ENCODE data around the gene STRA6. TPM values are rescaled to one million over a fixed set of nuclear protein-coding genes. Genes with fewer than 3 reads are reported as not detected.
"Not testable (repeated sequence)": the region's sequence is repeated elsewhere in the genome, so short reads cannot be mapped to it uniquely, and the experiment has no call there.

STRA6 gene
- polyA plus RNA-seq, 6 donors from 2014 or later: not detected

DNA sequence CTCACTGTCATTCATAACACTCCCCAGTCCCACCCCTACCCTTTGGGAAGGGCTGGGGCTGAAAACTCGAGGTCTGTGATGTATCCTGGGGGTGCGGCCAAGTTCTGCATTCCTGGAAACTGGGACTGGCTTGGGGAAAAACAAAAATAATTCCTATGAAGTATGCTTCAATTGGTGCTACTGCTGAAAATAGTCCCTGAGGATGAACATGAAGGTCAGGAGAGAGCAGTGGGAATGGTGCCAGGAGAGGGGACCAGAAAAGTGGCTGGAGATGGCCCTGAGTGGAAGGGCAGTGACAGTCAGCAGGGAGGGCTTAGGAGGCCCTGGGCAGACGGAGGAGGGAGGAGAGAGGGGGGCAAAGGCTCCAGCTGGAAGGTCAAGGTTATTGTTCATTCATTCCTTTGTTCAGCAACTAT lies 33.9 kb downstream of the STRA6 start:
- peaks cover 0 to 14% (median 4%) of the 10 kb centered on the region in 7 donors for H3K9me3 Mint-ChIP-seq
- H3K4me1 Mint-ChIP-seq: no peaks in the 10 kb centered on the region
- DNase-seq (no peak), ATAC-seq (ENCODE audit: low read depth in 2 of 2) (no peak)
- H3K4me3 Mint-ChIP-seq: no peak overlapping the region
- H3K27ac Mint-ChIP-seq: no peak overlapping the region
- H3K27me3 Mint-ChIP-seq: peaks cover 10 to 38% (median 34%) of the 10 kb centered on the region in 3 donors
- peaks cover 0 to 5% of the 10 kb centered on the region in 2 donors for H3K36me3 Mint-ChIP-seq

DNA sequence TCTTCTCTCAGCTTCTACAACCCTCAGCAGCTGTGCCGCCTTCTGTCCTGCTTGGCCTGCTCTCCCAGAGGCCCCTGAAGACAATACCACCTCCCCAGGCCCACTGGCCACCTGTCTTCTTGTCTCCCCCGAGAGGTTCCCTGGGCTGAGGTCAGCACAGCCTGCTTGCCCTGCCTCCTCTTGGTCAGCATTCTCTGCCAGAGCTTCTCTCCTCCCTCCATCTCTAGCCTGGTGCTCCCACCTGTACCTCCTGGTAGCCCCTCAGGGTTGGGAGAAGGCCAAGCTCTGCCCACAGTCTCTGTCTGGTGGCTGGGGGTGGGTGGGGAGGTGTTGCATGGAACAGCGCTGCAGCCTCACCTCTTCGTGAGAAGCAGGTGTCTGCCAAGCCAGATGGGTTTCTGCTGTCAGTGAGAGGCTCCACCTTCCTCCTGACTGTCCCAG lies 34.7 kb downstream of the STRA6 start:
- Mint-ChIP-seq H3K9me3 (peaks cover 0 to 14% (median 5%) of the 10 kb centered on the region in 7 donors), H3K4me3 (no peak overlapping the region), H3K27ac (no peak overlapping the region), H3K4me1 (no peaks in the 10 kb centered on the region), H3K27me3 (peaks cover 15 to 46% (median 42%) of the 10 kb centered on the region in 3 donors), H3K36me3 (peaks cover 0 to 5% of the 10 kb centered on the region in 2 donors)
- DNase-seq (no peak), ATAC-seq (ENCODE audit: low read depth in 2 of 2) (no peak)

DNA sequence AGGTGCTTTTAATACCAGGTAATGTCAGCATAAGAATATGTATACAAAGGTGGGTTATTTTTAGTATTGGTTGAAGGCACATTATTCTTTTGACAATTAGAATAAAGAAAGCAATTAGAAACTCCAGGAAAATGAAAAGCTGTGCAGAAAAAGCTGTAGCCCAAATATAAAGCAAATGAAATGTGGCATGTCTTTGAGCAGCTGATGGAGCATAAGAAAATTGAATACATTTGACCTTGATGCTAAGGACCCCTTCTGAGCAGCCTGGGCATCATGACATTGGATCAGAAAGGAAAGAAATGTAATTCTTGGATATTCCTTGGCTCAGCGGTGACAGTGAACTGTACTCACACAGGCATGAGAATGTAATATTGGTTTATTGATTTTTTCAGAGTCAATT lies 37.1 kb downstream of the STRA6 start:
- H3K27me3 Mint-ChIP-seq: peaks cover 20 to 61% (median 45%) of the 10 kb centered on the region in 3 donors
- no peak for ATAC-seq (ENCODE audit: low read depth in 2 of 2)
- no peak for DNase-seq
- peak overlapping the region in 1 of 6 donors; percentile 27 for H3K27ac Mint-ChIP-seq
- H3K9me3 Mint-ChIP-seq: peaks cover 0 to 14% (median 5%) of the 10 kb centered on the region in 7 donors
- peaks cover 0 to 5% of the 10 kb centered on the region in 2 donors for H3K36me3 Mint-ChIP-seq
- H3K4me1 Mint-ChIP-seq: no peaks in the 10 kb centered on the region
- no peak overlapping the region for H3K4me3 Mint-ChIP-seq

DNA sequence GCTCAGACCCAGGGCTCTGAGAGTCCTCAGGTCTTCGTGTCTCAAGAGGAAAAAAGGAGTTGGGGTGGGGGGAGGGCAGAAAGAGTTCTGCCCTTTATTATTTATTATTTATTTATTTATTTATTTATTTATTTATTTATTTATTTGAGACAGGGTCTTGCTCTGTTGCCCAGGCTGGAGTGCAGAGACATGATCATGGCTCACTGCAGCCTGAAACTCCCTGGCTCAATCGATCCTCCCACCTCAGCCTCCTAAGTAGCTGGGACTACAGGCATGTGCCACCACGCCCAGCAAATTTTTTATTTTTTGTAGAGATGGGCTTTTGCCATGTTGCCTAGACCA lies 40.4 kb downstream of the STRA6 start:
- H3K36me3 Mint-ChIP-seq; H3K27ac Mint-ChIP-seq; DNase-seq; ATAC-seq (ENCODE audit: low read depth in 2 of 2); H3K4me1 Mint-ChIP-seq: not testable (repeated sequence)
- Mint-ChIP-seq H3K4me3 (peak overlapping the region in 1 of 8 donors; percentile 41), H3K27me3 (peaks cover 32 to 60% (median 33%) of the 10 kb centered on the region in 3 donors), H3K9me3 (peaks cover 0 to 14% (median 5%) of the 10 kb centered on the region in 7 donors)

DNA sequence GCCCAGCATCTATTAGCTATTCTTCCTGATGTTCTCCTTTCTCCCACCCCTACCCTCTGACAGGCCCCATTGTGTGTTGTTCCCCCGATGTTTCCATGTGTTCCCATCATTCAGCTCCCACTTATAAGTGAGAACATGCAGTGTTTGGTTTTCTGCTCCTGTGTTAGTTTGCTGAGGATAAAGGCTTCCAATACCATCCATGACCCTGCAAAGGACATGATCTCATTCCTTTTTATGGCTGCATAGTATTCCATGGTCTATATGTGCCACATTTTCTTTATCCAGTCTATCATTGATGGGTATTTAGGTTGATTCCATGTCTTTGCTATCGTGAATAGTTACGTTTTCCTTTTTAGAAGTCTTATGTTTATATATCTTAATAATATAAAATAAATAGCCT lies 42.2 kb downstream of the STRA6 start:
- peaks cover 35 to 72% (median 41%) of the 10 kb centered on the region in 3 donors for H3K27me3 Mint-ChIP-seq
- H3K27ac Mint-ChIP-seq; ATAC-seq (ENCODE audit: low read depth in 2 of 2): not testable (repeated sequence)

DNA sequence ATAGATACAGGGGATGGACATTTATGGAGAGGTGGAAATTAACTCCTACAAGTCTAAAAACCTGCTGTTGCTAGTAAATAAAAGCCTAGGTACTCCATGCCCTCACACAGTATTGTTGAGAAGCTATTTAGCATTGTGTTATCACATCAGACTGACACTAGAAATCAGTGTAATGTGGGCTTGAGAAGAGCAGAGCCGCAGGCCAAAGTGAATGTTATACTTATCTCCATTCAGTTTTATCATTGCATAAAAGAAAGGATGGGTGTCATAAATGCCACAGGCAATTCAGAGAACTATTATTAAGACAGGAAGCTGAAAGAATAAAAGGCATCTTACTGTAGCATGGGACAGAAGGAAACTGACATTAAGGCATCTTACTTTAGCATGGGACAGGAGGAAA lies 42.8 kb downstream of the STRA6 start:
- H3K36me3 Mint-ChIP-seq: peaks cover 0 to 5% of the 10 kb centered on the region in 2 donors
- peaks cover 0 to 9% (median 2%) of the 10 kb centered on the region in 7 donors for H3K9me3 Mint-ChIP-seq
- DNase-seq (no peak), ATAC-seq (ENCODE audit: low read depth in 2 of 2) (no peak)
- H3K27ac Mint-ChIP-seq: no peak overlapping the region
- H3K4me1 Mint-ChIP-seq: peaks cover 0 to 5% (median 3%) of the 10 kb centered on the region in 3 donors
- no peak overlapping the region for H3K4me3 Mint-ChIP-seq
- H3K27me3 Mint-ChIP-seq: peaks cover 35 to 72% (median 44%) of the 10 kb centered on the region in 3 donors

More for the DNA sequence above, 42.2 kb downstream of the STRA6 start:
- H3K36me3 Mint-ChIP-seq, H3K4me3 Mint-ChIP-seq, DNase-seq, H3K4me1 Mint-ChIP-seq: not testable (repeated sequence)
- peaks cover 0 to 14% (median 5%) of the 10 kb centered on the region in 7 donors for H3K9me3 Mint-ChIP-seq

DNA sequence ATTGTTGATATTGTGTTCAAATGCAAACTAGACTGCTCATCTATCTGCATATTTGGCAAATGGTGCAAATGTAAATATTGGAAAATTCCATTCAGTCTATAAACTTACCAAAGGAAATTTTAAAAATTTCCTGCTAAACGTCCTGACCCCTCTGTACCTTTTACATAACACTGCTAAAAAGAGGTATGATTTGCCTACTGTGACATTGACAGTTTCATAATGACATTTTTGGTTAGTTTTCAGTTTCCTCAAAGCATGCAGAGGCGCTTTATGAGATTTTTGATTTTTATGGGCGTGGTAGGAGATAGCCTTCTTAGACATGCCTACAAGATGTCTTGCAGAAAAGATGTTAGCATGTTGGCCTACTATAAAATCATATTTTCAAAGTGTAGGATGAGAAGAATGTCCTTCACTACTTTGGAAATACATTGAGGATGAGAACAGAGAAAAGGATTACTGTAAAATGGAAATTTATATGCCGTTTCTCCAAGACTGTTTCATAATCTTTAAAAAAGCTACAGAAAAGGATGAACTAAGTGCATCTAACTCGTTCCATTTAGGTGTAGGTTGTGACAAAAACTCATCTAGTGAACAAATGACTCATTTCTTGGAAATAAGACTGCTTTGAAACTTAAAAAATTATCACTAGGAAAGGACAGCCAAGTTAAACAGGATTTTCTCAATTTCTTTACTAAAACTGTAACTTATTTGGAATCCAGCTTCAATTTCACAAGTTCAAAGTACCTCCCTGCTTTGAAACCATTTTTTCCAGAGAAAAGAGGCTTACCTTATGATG lies 43.5 kb downstream of the STRA6 start:
- DNase-seq (no peak), ATAC-seq (ENCODE audit: low read depth in 2 of 2) (no peak)
- H3K36me3 Mint-ChIP-seq: peaks cover 0 to under 1% of the 10 kb centered on the region in 2 donors
- H3K4me1 Mint-ChIP-seq: peaks cover 0 to 5% (median 3%) of the 10 kb centered on the region in 3 donors
- H3K9me3 Mint-ChIP-seq: peaks cover 0 to 6% (median 0%) of the 10 kb centered on the region in 7 donors
- H3K27me3 Mint-ChIP-seq: peaks cover 35 to 69% (median 40%) of the 10 kb centered on the region in 3 donors
- H3K27ac Mint-ChIP-seq: no peak overlapping the region
- no peak overlapping the region for H3K4me3 Mint-ChIP-seq

DNA sequence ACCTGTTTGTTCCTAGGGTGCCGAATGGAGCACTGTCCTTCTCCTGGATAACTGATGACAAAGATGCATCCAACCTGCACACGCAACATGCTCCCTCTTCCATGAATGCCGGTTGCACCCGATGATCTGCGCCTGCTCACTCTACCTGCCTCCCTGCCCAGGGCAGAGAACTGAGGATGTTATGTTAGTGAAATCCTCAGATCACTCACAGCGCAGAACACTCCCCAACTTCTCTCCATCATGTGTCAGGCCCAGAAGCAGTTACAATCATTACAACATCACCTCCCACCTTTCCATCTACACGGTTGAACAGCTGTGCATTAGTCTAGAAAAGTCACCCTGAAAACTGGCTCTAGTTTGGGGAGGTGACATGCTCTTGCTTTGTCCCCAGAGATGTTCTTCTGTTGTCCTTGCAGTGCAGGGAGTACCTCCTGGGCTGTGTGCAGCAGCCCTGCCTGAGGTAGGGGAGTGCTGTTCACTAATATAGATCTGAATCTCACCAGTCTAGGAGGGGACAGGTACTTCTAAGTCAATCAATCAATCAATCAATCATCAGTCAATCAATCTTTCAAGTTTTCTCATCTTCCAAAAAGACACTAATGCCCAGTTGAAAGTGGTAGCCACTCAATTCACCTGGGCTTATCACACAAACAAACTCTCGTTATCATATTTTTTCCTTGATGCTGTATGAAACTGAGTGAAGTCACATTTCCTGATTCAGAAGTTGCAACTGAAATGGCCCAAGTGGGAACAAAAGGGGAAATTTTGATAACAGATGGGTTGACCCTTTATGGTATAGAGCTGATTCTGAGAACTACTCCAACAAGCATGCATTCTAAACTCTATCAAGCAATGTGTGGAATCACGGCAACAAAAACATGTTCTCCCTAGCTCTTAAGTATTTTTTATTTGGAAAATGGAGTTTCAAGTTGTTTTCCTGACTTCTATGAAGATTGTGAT lies 44.4 kb downstream of the STRA6 start:
- H3K9me3 Mint-ChIP-seq: peaks cover 0 to 5% (median 0%) of the 10 kb centered on the region in 7 donors
- peaks cover 0 to 5% (median 3%) of the 10 kb centered on the region in 3 donors for H3K4me1 Mint-ChIP-seq
- H3K36me3 Mint-ChIP-seq: no peaks in the 10 kb centered on the region
- peak overlapping the region in 1 of 6 donors; percentile 1 for H3K27ac Mint-ChIP-seq
- ATAC-seq (ENCODE audit: low read depth in 2 of 2) (no peak), DNase-seq (no peak)
- peaks cover 36 to 67% (median 39%) of the 10 kb centered on the region in 3 donors for H3K27me3 Mint-ChIP-seq
- H3K4me3 Mint-ChIP-seq: no peak overlapping the region

DNA sequence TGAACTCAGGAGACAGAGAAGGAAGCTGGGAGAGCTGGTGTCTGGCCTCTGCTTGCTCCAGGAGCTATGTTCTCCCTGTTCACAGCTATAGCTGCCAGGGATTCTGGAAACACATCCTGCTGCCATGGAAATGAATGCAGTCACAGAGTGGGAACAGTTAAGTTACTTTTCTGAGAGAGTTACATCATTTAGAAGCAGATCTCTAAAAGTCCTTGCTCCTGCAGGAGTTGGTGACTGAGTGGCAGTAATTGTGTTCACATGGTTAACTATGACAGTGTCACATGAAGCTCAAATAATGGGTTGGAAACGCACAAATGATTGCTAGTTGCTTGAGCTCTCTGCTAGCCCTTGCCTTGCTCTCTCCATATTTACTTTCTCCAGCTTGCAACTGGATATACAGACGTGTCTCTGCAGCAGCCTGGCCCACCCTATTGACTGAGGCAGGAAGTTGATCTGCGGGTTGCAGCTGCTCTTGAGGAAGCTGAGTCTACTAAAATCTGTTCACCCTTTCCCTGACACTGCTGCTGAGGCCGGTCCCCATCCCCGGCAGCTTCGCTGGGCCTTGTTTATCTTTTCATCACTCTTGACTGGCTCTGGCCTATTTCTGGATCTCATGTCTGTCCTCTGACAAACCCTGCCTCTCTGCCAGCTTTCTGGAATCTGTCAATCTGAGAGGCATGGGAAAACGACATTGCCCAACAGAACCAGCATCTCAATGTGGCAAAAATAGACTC lies 45.7 kb downstream of the STRA6 start:
- peaks cover 0 to 5% (median 3%) of the 10 kb centered on the region in 3 donors for H3K4me1 Mint-ChIP-seq
- H3K4me3 Mint-ChIP-seq: no peak overlapping the region
- no peak for ATAC-seq (ENCODE audit: low read depth in 2 of 2)
- peaks cover 0 to 5% (median 0%) of the 10 kb centered on the region in 7 donors for H3K9me3 Mint-ChIP-seq
- H3K27ac Mint-ChIP-seq: peak overlapping the region in 3 of 6 donors; percentile 18 to 58 (median 32)
- H3K27me3 Mint-ChIP-seq: peaks cover 36 to 67% (median 40%) of the 10 kb centered on the region in 3 donors
- H3K36me3 Mint-ChIP-seq: no peaks in the 10 kb centered on the region
- no peak for DNase-seq

DNA sequence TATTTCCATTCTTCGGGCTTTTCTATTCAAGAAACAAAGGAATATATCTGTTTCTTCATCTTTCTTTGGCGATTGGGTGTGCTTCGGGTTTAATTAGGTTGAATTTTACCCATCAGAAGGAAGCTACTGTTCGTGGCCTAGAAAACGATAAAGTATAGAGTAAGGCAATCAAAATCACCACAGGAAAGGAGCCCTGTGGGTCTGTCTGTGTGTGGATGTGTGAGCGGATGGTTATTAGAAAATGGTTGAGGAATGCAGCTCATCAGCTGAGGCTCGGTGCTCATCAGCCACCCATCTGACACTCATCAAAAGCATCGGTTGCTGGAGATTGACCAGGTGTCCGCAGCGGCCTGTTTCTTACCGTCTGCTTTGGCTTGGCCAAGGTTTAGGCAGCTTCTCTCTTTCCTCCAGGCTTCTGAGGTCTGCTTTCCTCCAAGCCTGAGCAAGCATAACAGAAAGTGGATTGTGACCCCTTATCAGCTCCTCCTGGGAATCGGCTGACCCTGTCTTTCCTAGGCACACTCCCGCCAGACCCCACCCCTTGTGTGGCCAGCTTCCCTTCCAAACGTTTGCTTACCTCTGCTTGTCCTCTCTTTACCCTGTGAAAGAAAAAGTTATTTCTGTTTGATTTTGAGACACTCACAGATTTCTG lies 46.7 kb downstream of the STRA6 start:
- H3K4me3 Mint-ChIP-seq: no peak overlapping the region
- H3K9me3 Mint-ChIP-seq: peaks cover 0 to 3% (median 0%) of the 10 kb centered on the region in 7 donors
- ATAC-seq (ENCODE audit: low read depth in 2 of 2) (no peak), DNase-seq (no peak)
- peaks cover 37 to 70% (median 49%) of the 10 kb centered on the region in 3 donors for H3K27me3 Mint-ChIP-seq
- H3K4me1 Mint-ChIP-seq: peaks cover 0 to 5% (median 3%) of the 10 kb centered on the region in 3 donors
- no peaks in the 10 kb centered on the region for H3K36me3 Mint-ChIP-seq
- H3K27ac Mint-ChIP-seq: no peak overlapping the region

DNA sequence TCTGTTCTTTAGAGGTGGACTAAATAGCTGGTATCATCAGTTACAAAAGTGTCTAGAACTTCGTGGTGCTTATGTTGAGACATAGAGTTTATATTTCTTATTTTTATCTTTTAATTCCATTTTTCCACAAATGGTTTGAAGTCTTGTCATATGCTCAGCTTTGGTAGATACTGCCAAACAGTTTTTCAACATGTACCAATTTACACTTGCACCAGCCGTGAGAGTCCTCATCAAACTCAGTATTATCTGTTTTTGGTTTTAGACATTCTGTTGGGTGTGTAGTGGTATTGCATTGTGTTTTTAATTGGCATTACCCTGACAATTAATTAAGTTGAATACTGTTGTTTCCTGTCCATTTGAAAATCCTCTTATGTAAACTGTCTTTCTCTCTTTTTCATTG lies 55.5 kb downstream of the STRA6 start:
- Mint-ChIP-seq H3K4me3 (peak overlapping the region in 1 of 8 donors; percentile 7), H3K27me3 (peaks cover 44 to 68% (median 54%) of the 10 kb centered on the region in 3 donors), H3K4me1 (no peaks in the 10 kb centered on the region), H3K27ac (no peak overlapping the region), H3K36me3 (peaks cover 0 to 10% of the 10 kb centered on the region in 2 donors), H3K9me3 (peaks cover 0 to 26% (median 3%) of the 10 kb centered on the region in 7 donors)
- ATAC-seq (ENCODE audit: low read depth in 2 of 2): no peak
- no peak for DNase-seq

DNA sequence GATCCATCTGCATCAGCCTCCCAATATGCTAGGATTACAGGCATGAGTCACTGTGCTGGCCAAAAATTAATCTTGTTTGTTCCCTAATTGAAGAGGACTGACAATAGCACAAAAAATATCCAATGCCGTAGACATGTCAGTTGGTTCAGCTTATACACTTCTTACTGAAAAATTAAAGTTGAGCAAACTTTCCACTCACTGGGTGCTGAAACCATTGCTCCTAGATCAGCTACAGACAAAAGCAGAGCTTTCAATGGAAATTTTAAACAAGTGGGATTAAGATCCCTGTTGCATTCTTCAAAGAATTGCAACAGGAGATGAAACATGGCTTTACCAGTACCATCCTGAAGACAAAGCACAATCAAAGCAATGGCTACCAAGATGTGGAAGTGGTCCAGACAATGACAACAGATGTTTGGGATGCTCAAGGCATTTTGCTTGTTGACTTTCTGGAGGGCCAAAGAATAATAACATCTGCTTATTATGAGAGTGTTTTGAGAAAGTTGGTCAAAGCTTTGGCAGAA lies 56.2 kb downstream of the STRA6 start:
- H3K36me3 Mint-ChIP-seq: peaks cover 0 to 10% of the 10 kb centered on the region in 2 donors
- no peak overlapping the region for H3K27ac Mint-ChIP-seq
- no peak for ATAC-seq (ENCODE audit: low read depth in 2 of 2)
- DNase-seq: no peak
- no peak overlapping the region for H3K4me3 Mint-ChIP-seq
- peaks cover 44 to 61% (median 48%) of the 10 kb centered on the region in 3 donors for H3K27me3 Mint-ChIP-seq
- H3K9me3 Mint-ChIP-seq: peaks cover 0 to 26% (median 3%) of the 10 kb centered on the region in 7 donors
- H3K4me1 Mint-ChIP-seq: no peaks in the 10 kb centered on the region
